SK-N-MC (cell line): ENCODE data around the gene SLC66A2.

Source experiments
- EZH2 ChIP-seq: fragments of 200-600 bp; sonication (generic); IDR thresholded peaks from one replicate; pipeline ENCODE4 v1.6.1; 2017; ENCODE audit warnings: antibody characterized with exemption
- FOXP2 ChIP-seq: optimal IDR thresholded peaks from 2 replicates; pipeline ENCODE3; 2011; ENCODE audit warnings: mild to moderate bottlenecking, moderate library complexity; ENCODE audit not compliant: insufficient read depth; ENCODE audit errors: extremely low read length, control extremely low read depth

- TF ChIP-seq FOXP2, result no peak
- TF ChIP-seq EZH2, result no peak
These were observed 22.1 kb upstream of the SLC66A2 start for GRCh38 chr18:79973517-79973916.
